ENCODE measurements around the gene DEAF1. TPM values are rescaled to one million over a fixed set of nuclear protein-coding genes. Genes with fewer than 3 reads are reported as not detected.

DEAF1 gene
- total RNA-seq, 4 donors from 2014 or later = 61.8 to 103 (median 87.6) TPM

- H3K9me3 ChIP-seq = no peaks in the 10 kb centered on the region
- no peak overlapping the region for H3K4me3 ChIP-seq (replicated peaks in 1 of 3)
- intact Hi-C loops (cut with DNase I) = loop anchor here (10.0 kb wide), 1 partner anchor 56 kb away; no protein-coding TSS in a partner anchor
- 59 to 68% methylated on average over 14 to 22 of the region's 28 CpGs for WGBS, 2 donors
- DNase-seq = no peak
- H3K27me3 ChIP-seq = no peaks in the 10 kb centered on the region
- TF ChIP-seq POLR2A (IDR thresholded peaks at IDR 0.05) (no peak), CTCF (IDR thresholded peaks at IDR 0.05) (no peak)
- H3K4me1 ChIP-seq = peaks cover 9 to 11% of the 10 kb centered on the region in 2 donors
- peaks cover 25% of the 10 kb centered on the region in 2 donors for H3K36me3 ChIP-seq
- H3K27ac ChIP-seq = no peak overlapping the region
Measured at GRCh38 chr11:721247-721740, 26.3 kb upstream of the DEAF1 start.

GRCh38 chr11:720642-721246 is 25.7 kb upstream of the DEAF1 start:
- Histone ChIP-seq H3K27ac (no peak overlapping the region), H3K4me1 (peaks cover 3 to 6% of the 10 kb centered on the region in 2 donors), H3K9me3 (no peaks in the 10 kb centered on the region), H3K27me3 (no peaks in the 10 kb centered on the region), H3K4me3 (replicated peaks in 1 of 3) (no peak overlapping the region), H3K36me3 (peaks cover 25% of the 10 kb centered on the region in 2 donors)
- no peak for DNase-seq
- no peak for TF ChIP-seq POLR2A (IDR thresholded peaks at IDR 0.05)
- no peak for TF ChIP-seq CTCF (IDR thresholded peaks at IDR 0.05)
- WGBS, 2 donors = 44 to 45% methylated on average over 9 to 23 of the region's 53 CpGs
- intact Hi-C loops (cut with DNase I) = loop anchor here (10.0 kb wide), 1 partner anchor 56 kb away; no protein-coding TSS in a partner anchor

GRCh38 chr11:720017-720641 is 25.1 kb upstream of the DEAF1 start:
- no peaks in the 10 kb centered on the region for H3K4me1 ChIP-seq
- no peak overlapping the region for H3K27ac ChIP-seq
- TF ChIP-seq CTCF (IDR thresholded peaks at IDR 0.05) (no peak), POLR2A (IDR thresholded peaks at IDR 0.05) (no peak)
- no peaks in the 10 kb centered on the region for H3K9me3 ChIP-seq
- intact Hi-C loops (cut with DNase I) = loop anchor here (10.0 kb wide), 1 partner anchor 55 kb away; no protein-coding TSS in a partner anchor
- H3K4me3 ChIP-seq (replicated peaks in 1 of 3) = no peak overlapping the region
- peaks cover 25% of the 10 kb centered on the region in 2 donors for H3K36me3 ChIP-seq
- 72 to 95% methylated on average over 16 to 23 of the region's 35 CpGs for WGBS, 2 donors
- no peak for DNase-seq
- H3K27me3 ChIP-seq = no peaks in the 10 kb centered on the region

- TF ChIP-seq CTCF (IDR thresholded peaks at IDR 0.05) (no peak), POLR2A (IDR thresholded peaks at IDR 0.05) (no peak)
- DNase-seq = no peak
- no peak overlapping the region for H3K27ac ChIP-seq
- H3K9me3 ChIP-seq = no peaks in the 10 kb centered on the region
- H3K4me3 ChIP-seq (replicated peaks in 1 of 3) = no peak overlapping the region
- H3K4me1 ChIP-seq = no peaks in the 10 kb centered on the region
- WGBS, 2 donors = 89 to 93% methylated on average over 30 to 31 of the region's 34 CpGs
- H3K36me3 ChIP-seq = peaks cover 25% of the 10 kb centered on the region in 2 donors
- H3K27me3 ChIP-seq = no peaks in the 10 kb centered on the region
- intact Hi-C loops (cut with DNase I) = loop anchor here (10.0 kb wide), 1 partner anchor 55 kb away; no protein-coding TSS in a partner anchor
Measured at GRCh38 chr11:719214-720016, 24.4 kb upstream of the DEAF1 start.
